K562 (cell line): ENCODE results near the gene MXI1. TPM values are rescaled to one million over a fixed set of nuclear protein-coding genes. Genes with fewer than 3 reads are reported as not detected.

Source experiments
- ARID1B ChIP-seq: fragments of 450-650 bp; IDR thresholded peaks from 2 replicates; pipeline ENCODE4 v1.6.1; 2016; ENCODE audit warnings: antibody characterized with exemption, mild to moderate bottlenecking, inconsistent platforms
- CBFA2T3 ChIP-seq: fragments of 450-650 bp; IDR thresholded peaks from 2 replicates; pipeline ENCODE4 v1.6.1; 2017
- CBX8 ChIP-seq: fragments of 200-600 bp; sonication (generic); IDR thresholded peaks from 2 replicates; pipeline ENCODE4 v1.6.1; 2012; ENCODE audit warnings: borderline replicate concordance, mixed run types, low read depth, mild to moderate bottlenecking, moderate library complexity, mixed read lengths, low read length, control low read depth, inconsistent platforms; ENCODE audit not compliant: poor library complexity, severe bottlenecking; ENCODE audit errors: extremely low read depth
- DPF2 ChIP-seq: fragments of 450-650 bp; IDR thresholded peaks from 2 replicates; pipeline ENCODE4 v1.6.1; 2016
- E2F3 ChIP-seq: fragments of 250-450 bp; sonication (Bioruptor Pico); IDR thresholded peaks from 2 replicates; pipeline ENCODE4 v1.4.0; 2020; ENCODE audit warnings: mild to moderate bottlenecking
- E2F4 ChIP-seq: sonication (generic); formaldehyde crosslinking; IDR thresholded peaks from 2 replicates; pipeline ENCODE4 v1.8.0; 2022; ENCODE audit warnings: mild to moderate bottlenecking, low read depth, missing genetic modification reagents
- KAT2B ChIP-seq: IDR thresholded peaks from one replicate; pipeline ENCODE4 v1.6.1; 2012; ENCODE audit warnings: low read depth, mild to moderate bottlenecking, control low read depth, inconsistent platforms, low read length, moderate library complexity
- NCOA2 ChIP-seq, 2 experiments: fragments of 450-650 bp; IDR thresholded peaks; 2 replicates each; pipeline ENCODE4 v1.6.1; 2018; ENCODE audit warnings: mild to moderate bottlenecking in 2 of 2, moderate library complexity in 1 of 2; ENCODE audit not compliant: partially characterized antibody in 2 of 2
- NR2F6 ChIP-seq: fragments of 450-650 bp; formaldehyde crosslinking; IDR thresholded peaks from 2 replicates; pipeline ENCODE4 v1.4.0; 2020; ENCODE audit warnings: mild to moderate bottlenecking
- PRDM10 ChIP-seq: fragments of 450-650 bp; IDR thresholded peaks from 2 replicates; pipeline ENCODE4 v1.6.1; 2018; ENCODE audit not compliant: partially characterized antibody
- RBBP5 ChIP-seq: fragments of 200-600 bp; sonication (generic); IDR thresholded peaks from 2 replicates; pipeline ENCODE4 v1.6.1; 2012; ENCODE audit warnings: borderline replicate concordance, mild to moderate bottlenecking, low read length, control low read depth, inconsistent platforms; ENCODE audit not compliant: insufficient read depth, poor library complexity, severe bottlenecking
- SFPQ ChIP-seq: fragments of 200-400 bp; formaldehyde crosslinking; IDR thresholded peaks from 2 replicates; pipeline ENCODE4 v1.6.1; 2017; ENCODE audit warnings: mild to moderate bottlenecking, low read depth, low read length, moderate library complexity
- SIN3A ChIP-seq, 2 experiments: fragments of 150-350 bp in 1 of 2; IDR thresholded peaks; 2 replicates each; pipeline ENCODE4 v1.6.1; 2011 to 2016; ENCODE audit warnings: borderline replicate concordance in 2 of 2, low read depth in 2 of 2, low read length in 2 of 2, mild to moderate bottlenecking in 2 of 2, moderate library complexity in 2 of 2; ENCODE audit not compliant: control insufficient read depth in 1 of 2
- SMARCA5 ChIP-seq: fragments of 450-650 bp; IDR thresholded peaks from 2 replicates; pipeline ENCODE4 v1.6.1; 2016
- SP1 ChIP-seq: sonication (generic); formaldehyde crosslinking; IDR thresholded peaks from 2 replicates; pipeline ENCODE4 v1.8.1; 2022; ENCODE audit warnings: mild to moderate bottlenecking, missing genetic modification reagents
- TCF3 ChIP-seq: sonication (generic); formaldehyde crosslinking; IDR thresholded peaks from 2 replicates; pipeline ENCODE4 v1.4.0; 2020; ENCODE audit warnings: mild to moderate bottlenecking, missing genetic modification reagents
- UBTF ChIP-seq, 2 experiments: IDR thresholded peaks; 2 replicates each; pipeline ENCODE4 v1.6.1; 2012; ENCODE audit warnings: improper control_type of control experiment in 2 of 2, low read depth in 2 of 2, low read length in 2 of 2, borderline replicate concordance in 1 of 2
- ZBTB7A ChIP-seq: IDR thresholded peaks from 2 replicates; pipeline ENCODE4 v1.6.1; 2011; ENCODE audit warnings: low read depth, mild to moderate bottlenecking, low read length, moderate library complexity, borderline replicate concordance; ENCODE audit not compliant: control insufficient read depth
- polyA plus RNA-seq, 8 experiments: library from polyadenylated mRNA; depleted of rRNA in 4 of 8; stranded (reverse) in 5 of 8; unstranded in 3 of 8; fragments of >200 nt; fragmentation: Nextera tagmentation in 2 of 8; fragmentation: Illumina TruSeq in 1 of 8; extraction: Ambion mirVana in 2 of 8; extraction: Trizol in 1 of 8; gene quantifications; 2 replicates each; pipeline versions ENCODE4 v1.2.1 to v1.2.3, GENCODE V29; 2011 to 2014; ENCODE audit warnings: inconsistent platforms in 1 of 8, missing spikeins in 1 of 8
- total RNA-seq, 7 experiments: library from RNA; depleted of rRNA in 6 of 7; stranded (reverse); fragments of >200 nt in 6 of 7; fragmentation: Illumina TruSeq in 2 of 7; extraction: Trizol in 2 of 7; gene quantifications; 2 replicates each; pipeline versions ENCODE4 v1.2.1 to v1.2.3, GENCODE V29; 2011 to 2021; ENCODE audit warnings: low replicate concordance in 1 of 7

MXI1 gene
- total and polyA plus RNA-seq, 9 of the 15 experiments (the other 6 are each of a cell fraction or from before 2014, with no cell fraction given), result 9.1 to 23.7 (median 14.8) TPM

- no peak for TF ChIP-seq PRDM10
- no peak for TF ChIP-seq SP1 (CRISPR knock-in tag)
- TF ChIP-seq SFPQ, result no peak
- no peak for TF ChIP-seq SMARCA5
- no peak for TF ChIP-seq UBTF (IDR thresholded peaks at IDR 0.05; ENCODE audit: borderline replicate concordance in 1 of 2, low read depth in 2 of 2, low read length in 2 of 2)
- TF ChIP-seq E2F4 (CRISPR knock-in tag), result no peak
- TF ChIP-seq DPF2, result 0 out of 2 replicates have a peak, but pooled peaks have one; percentile 27
- peak; percentile 71 for TF ChIP-seq TCF3 (CRISPR knock-in tag)
- TF ChIP-seq ARID1B, result peak; percentile 65
- no peak for TF ChIP-seq KAT2B
- no peak for TF ChIP-seq NCOA2 (IDR thresholded peaks at IDR 0.05; ENCODE audit: partially characterized antibody in 2 of 2)
- peak; percentile 63 for TF ChIP-seq CBFA2T3
- no peak for TF ChIP-seq ZBTB7A
- no peak for TF ChIP-seq SIN3A (IDR thresholded peaks at IDR 0.05; ENCODE audit: borderline replicate concordance in 2 of 2, control insufficient read depth in 1 of 2, low read depth in 2 of 2, low read length in 2 of 2)
- TF ChIP-seq E2F3 (CRISPR knock-in tag), result no peak
- TF ChIP-seq NR2F6 (CRISPR knock-in tag), result no peak
- no peak for TF ChIP-seq CBX8
- no peak for TF ChIP-seq RBBP5
These were observed 10.2 kb downstream of the MXI1 start (continued) for GRCh38 chr10:110217662-110218008.
